Activated CD8-positive, alpha-beta memory T cell treated with anti-CD3 and anti-CD28 coated beads, Interleukin-2, amount 50 U/mL, for 24 hours (primary cell): ENCODE measurements around the gene PIBF1.

ENCODE experiments used
- DNase-seq: peaks from one replicate; pipeline ENCODE4 v3.0.0-alpha.2; 2020; ENCODE audit errors: extremely low read depth

PIBF1 gene

GRCh38 chr13:73060251-73061160, 278.6 kb downstream of the PIBF1 start:
- DNase-seq: no peak

DNA sequence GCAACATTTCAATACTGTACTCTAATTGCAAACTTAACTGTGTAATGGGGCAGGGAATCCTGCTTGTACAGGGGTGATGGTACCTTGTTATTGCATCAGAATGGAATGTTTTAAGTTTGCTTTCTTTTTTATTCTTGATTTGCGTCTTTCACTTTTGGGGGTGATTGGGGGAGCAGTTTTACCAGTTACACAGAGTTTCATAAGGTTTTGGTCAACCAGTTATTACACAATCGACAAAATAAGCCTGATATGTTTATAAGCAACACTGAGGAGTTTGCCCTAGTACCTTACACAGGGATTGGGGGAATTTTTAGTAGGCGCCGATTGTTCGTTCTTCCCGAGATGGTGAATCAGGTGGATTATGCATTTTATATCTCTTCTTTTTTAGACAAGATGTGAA, 279.5 kb downstream of the PIBF1 start:
- DNase-seq: no peak

DNA sequence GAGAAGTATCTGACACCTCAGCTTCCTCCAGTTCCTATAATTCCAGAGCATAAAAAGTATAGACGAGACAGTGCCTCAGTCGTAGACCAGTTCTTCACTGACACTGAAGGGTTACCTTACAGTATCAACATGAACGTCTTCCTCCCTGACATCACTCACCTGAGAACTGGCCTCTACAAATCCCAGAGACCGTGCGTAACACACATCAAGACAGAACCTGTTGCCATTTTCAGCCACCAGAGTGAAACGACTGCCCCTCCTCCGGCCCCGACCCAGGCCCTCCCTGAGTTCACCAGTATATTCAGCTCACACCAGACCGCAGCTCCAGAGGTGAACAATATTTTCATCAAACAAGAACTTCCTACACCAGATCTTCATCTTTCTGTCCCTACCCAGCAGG, 279.9 kb downstream of the PIBF1 start:
- no peak for DNase-seq

DNA sequence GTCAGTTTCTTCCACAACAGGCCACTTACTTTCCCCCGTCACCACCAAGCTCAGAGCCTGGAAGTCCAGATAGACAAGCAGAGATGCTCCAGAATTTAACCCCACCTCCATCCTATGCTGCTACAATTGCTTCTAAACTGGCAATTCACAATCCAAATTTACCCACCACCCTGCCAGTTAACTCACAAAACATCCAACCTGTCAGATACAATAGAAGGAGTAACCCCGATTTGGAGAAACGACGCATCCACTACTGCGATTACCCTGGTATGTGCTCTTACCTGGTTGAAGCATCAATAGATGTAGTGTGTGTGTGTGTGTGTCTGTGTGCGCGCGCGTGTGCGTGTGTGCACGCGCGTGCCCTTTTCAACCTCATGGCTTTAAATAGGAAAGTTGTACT, 280.5 kb downstream of the PIBF1 start:
- no peak for DNase-seq

DNA sequence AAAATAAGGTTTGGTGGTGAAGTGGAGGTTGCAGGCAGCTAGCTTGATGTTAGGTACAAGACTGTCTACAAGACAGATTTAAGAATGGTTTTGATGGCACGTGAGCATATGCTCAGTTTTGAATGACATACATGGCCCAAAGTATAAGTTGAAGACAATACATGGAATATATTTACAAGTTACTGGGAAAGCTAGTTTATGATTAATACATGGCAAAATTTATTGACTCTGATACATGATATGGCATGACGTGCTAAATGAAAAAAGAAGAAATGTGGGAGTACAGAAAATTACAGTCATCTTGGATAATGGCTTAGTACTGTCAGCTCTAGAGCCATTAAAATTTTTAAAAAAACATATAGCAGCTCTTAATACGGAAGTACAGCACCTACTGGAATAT, 281.2 kb downstream of the PIBF1 start:
- DNase-seq: no peak

GRCh38 chr13:73065036-73065435, 283.1 kb downstream of the PIBF1 start:
- DNase-seq: no peak

- no peak for DNase-seq
Observed at GRCh38 chr13:73065665-73066340, 283.9 kb downstream of the PIBF1 start.
